ENCODE results near the gene SENP5.
"Not testable (repeated sequence)": the region's sequence is repeated elsewhere in the genome, so short reads cannot be mapped to it uniquely, and the experiment has no call there.

DNA sequence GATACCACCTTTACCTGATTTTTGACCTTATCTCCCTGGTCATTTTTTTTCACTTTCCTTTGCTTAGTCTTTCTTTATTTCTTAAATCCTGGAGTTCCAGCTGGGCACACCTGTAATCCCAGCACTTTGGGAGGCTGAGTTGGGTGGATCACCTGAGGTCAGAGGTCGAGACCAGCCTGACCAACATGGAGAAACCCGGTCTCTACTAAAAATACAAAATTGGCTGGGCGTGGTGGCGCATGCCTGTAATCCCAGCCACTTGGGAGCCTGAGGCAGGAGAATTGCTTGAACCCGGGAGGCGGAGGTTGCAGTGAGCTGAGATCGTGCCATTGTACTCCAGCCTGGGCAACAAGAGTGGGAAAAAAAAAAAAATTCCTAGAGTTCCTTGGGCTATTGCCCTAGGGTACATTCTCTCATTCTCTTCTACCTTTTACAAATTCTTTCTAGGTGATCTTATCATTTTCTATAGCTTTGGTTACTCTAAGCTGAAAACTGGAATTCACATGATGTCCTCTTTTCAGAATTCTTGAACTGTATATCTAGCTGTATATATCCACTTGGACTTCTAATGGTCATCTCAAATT, 6.9 kb downstream of the SENP5 start:
- TF ChIP-seq, protein P1, sequence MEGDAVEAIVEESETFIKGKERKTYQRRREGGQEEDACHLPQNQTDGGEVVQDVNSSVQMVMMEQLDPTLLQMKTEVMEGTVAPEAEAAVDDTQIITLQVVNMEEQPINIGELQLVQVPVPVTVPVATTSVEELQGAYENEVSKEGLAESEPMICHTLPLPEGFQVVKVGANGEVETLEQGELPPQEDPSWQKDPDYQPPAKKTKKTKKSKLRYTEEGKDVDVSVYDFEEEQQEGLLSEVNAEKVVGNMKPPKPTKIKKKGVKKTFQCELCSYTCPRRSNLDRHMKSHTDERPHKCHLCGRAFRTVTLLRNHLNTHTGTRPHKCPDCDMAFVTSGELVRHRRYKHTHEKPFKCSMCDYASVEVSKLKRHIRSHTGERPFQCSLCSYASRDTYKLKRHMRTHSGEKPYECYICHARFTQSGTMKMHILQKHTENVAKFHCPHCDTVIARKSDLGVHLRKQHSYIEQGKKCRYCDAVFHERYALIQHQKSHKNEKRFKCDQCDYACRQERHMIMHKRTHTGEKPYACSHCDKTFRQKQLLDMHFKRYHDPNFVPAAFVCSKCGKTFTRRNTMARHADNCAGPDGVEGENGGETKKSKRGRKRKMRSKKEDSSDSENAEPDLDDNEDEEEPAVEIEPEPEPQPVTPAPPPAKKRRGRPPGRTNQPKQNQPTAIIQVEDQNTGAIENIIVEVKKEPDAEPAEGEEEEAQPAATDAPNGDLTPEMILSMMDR (IDR thresholded peaks at IDR 0.05; ENCODE audit: poor library complexity), result not testable (repeated sequence)
- TF ChIP-seq EZH2 (IDR thresholded peaks at IDR 0.05; ENCODE audit: borderline replicate concordance), result not testable (repeated sequence)
